ENCODE measurements around the gene ANP32A. TPM values are rescaled to one million over a fixed set of nuclear protein-coding genes. Genes with fewer than 3 reads are reported as not detected.
A peak's percentile ranks its signal among the peaks of the same experiment; 100 is the strongest.

The ANP32A gene
- total RNA-seq, 1 donor from 2014 or later = 55.2 TPM

DNA sequence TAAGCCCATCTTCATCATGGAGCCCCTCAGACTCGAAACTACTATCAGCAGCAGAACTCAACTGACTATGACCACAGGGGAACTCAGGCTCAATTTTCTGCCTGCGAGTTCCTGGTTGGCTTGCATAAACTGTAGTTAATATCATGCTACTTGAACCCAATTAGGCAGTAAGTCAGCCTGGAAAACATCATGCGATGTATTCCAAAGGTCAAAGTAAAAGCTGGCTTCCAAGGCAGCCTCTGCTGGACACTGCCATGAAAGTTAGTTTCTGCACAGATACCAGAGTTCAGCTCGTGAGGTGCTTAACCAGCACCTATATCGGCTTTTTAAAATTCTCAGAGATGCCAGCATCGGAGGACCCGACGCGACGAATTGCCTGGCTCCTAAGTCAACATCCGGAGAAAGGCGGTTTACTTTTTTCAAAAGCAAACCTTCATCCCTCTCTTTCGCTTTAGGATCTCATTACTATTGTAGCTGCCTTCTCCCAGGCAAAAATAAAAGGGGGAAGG lies 3.8 kb downstream of the ANP32A start:
- TF ChIP-seq CTCF (IDR thresholded peaks at IDR 0.05) = no peak
- no peak for TF ChIP-seq POLR2A (IDR thresholded peaks at IDR 0.05)
- TF ChIP-seq POLR2AphosphoS5 (IDR thresholded peaks at IDR 0.05; ENCODE audit: insufficient read depth in 1 of 2, low read depth in 1 of 2) = no peak
- Histone ChIP-seq H3K9me3 (no peaks in the 10 kb centered on the region), H3K27me3 (no peaks in the 10 kb centered on the region), H3K4me3 (peak overlapping the region; percentile 66 to 99), H3K27ac (peak overlapping the region; percentile 98), H3K36me3 (no peaks in the 10 kb centered on the region), H3K4me1 (peaks cover 53% of the 10 kb centered on the region)
- intact Hi-C loops (cut with DNase I) = loop anchor here (5.0 kb wide), 1 partner anchor 40 kb away; no protein-coding TSS in a partner anchor
- DNase-seq (ENCODE audit: extremely low spot score in 2 of 2) = peak in 1 of 2 donors; percentile 89

- Histone ChIP-seq H3K4me3 (peak overlapping the region in 1 of 2 donors; percentile 99), H3K27me3 (no peaks in the 10 kb centered on the region), H3K36me3 (no peaks in the 10 kb centered on the region), H3K4me1 (peaks cover 57% of the 10 kb centered on the region), H3K9me3 (no peaks in the 10 kb centered on the region), H3K27ac (peak overlapping the region; percentile 98)
- peak in 1 of 2 donors; percentile 44 for DNase-seq (ENCODE audit: extremely low spot score in 2 of 2)
- no peak for TF ChIP-seq POLR2AphosphoS5 (IDR thresholded peaks at IDR 0.05; ENCODE audit: insufficient read depth in 1 of 2, low read depth in 1 of 2)
- no peak for TF ChIP-seq CTCF (IDR thresholded peaks at IDR 0.05)
- no peak for TF ChIP-seq POLR2A (IDR thresholded peaks at IDR 0.05)
- intact Hi-C loops (cut with DNase I) = loop anchor here (5.0 kb wide), 1 partner anchor 39 kb away; no protein-coding TSS in a partner anchor
Measured at GRCh38 chr15:68816158-68816557, 4.5 kb downstream of the ANP32A start.

- H3K4me1 ChIP-seq = peaks cover 61% of the 10 kb centered on the region
Measured at GRCh38 chr15:68815598-68815997, 5.1 kb downstream of the ANP32A start.

GRCh38 chr15:68814596-68814995 lies 6.1 kb downstream of the ANP32A start:
- intact Hi-C loops (cut with DNase I) = no loop called here
- H3K4me3 ChIP-seq = no peak overlapping the region
- H3K27ac ChIP-seq = no peak overlapping the region
- no peak for DNase-seq (ENCODE audit: extremely low spot score in 2 of 2)
- no peaks in the 10 kb centered on the region for H3K36me3 ChIP-seq
- no peaks in the 10 kb centered on the region for H3K9me3 ChIP-seq
- H3K27me3 ChIP-seq = no peaks in the 10 kb centered on the region
- peaks cover 61% of the 10 kb centered on the region for H3K4me1 ChIP-seq
- TF ChIP-seq POLR2AphosphoS5 (IDR thresholded peaks at IDR 0.05; ENCODE audit: insufficient read depth in 1 of 2, low read depth in 1 of 2) = no peak
- no peak for TF ChIP-seq POLR2A (IDR thresholded peaks at IDR 0.05)
- TF ChIP-seq CTCF (IDR thresholded peaks at IDR 0.05) = no peak

More at GRCh38 chr15:68815598-68815997, 5.1 kb downstream of the ANP32A start:
- Histone ChIP-seq H3K27me3 (no peaks in the 10 kb centered on the region), H3K36me3 (no peaks in the 10 kb centered on the region), H3K9me3 (no peaks in the 10 kb centered on the region), H3K27ac (no peak overlapping the region), H3K4me3 (no peak overlapping the region)
- DNase-seq (ENCODE audit: extremely low spot score in 2 of 2) = peak in 1 of 2 donors; percentile 84
- TF ChIP-seq POLR2A (IDR thresholded peaks at IDR 0.05) = no peak
- no peak for TF ChIP-seq CTCF (IDR thresholded peaks at IDR 0.05)
- TF ChIP-seq POLR2AphosphoS5 (IDR thresholded peaks at IDR 0.05; ENCODE audit: insufficient read depth in 1 of 2, low read depth in 1 of 2) = no peak
- intact Hi-C loops (cut with DNase I) = loop anchor here (5.0 kb wide), 1 partner anchor 38 kb away; no protein-coding TSS in a partner anchor

Data from vagina (tissue), 2 donors.